ENCODE data around the gene PTX3.

- TF ChIP-seq ARNT (IDR thresholded peaks at IDR 0.05), result no peak
- no peak for TF ChIP-seq MXD4 (CRISPR knock-in tag; IDR thresholded peaks at IDR 0.05)
- no peak for TF ChIP-seq ATF6 (CRISPR knock-in tag; conservative IDR thresholded peaks at IDR 0.05)
Measured at GRCh38 chr3:157416347-157417087, 20.1 kb upstream of the PTX3 start.
